Testis (tissue), 3 donors: ENCODE data around the gene FEM1A. TPM values are rescaled to one million over a fixed set of nuclear protein-coding genes. Genes with fewer than 3 reads are reported as not detected.
"Not testable (repeated sequence)": the region's sequence is repeated elsewhere in the genome, so short reads cannot be mapped to it uniquely, and the experiment has no call there.

Experiments
- DNase-seq: peaks from one replicate; pipeline ENCODE4 v3.0.0-alpha.2; 2019
- H3K27ac ChIP-seq, 2 donors: fragments of 200-600 bp; sonication (generic); one replicate each; pipeline ENCODE4 v1.5.1; 2019
- H3K27me3 ChIP-seq: fragments of 200-600 bp; sonication (generic); one replicate; pipeline ENCODE4 v1.5.1; 2019
- H3K36me3 ChIP-seq: fragments of 200-600 bp; sonication (generic); one replicate; pipeline ENCODE4 v1.5.1; 2017; ENCODE audit warnings: low read depth; ENCODE audit errors: missing control alignments
- H3K4me1 ChIP-seq: fragments of 200-600 bp; sonication (generic); one replicate; pipeline ENCODE4 v1.5.1; 2019
- H3K4me3 ChIP-seq, 2 donors: fragments of 200-600 bp; sonication (generic); one replicate each; pipeline ENCODE4 v1.5.1; 2017 to 2019
- H3K9me3 ChIP-seq: fragments of 200-600 bp; sonication (generic); one replicate; pipeline ENCODE4 v1.5.1; 2017
- POLR2A ChIP-seq: fragments of 450-650 bp; IDR thresholded peaks from one replicate; pipeline ENCODE4 v1.6.1; 2017; ENCODE audit warnings: antibody characterized with exemption, mild to moderate bottlenecking, moderate library complexity
- WGBS, 2 donors: methylation state at CpG; one replicate each; pipeline ENCODE4 v1.1.5; 2018; 5-methylcytosine and 5-hydroxymethylcytosine counted together
- intact Hi-C: fragments of 100-400 bp; cut with DNase I; formaldehyde crosslinking; loops from one replicate; pipeline ENCODE4 v1.15.1; 2023; ENCODE audit warnings: low total_unique reads
- polyA plus RNA-seq: library from polyadenylated mRNA; stranded (reverse); fragments of 350-450 nt; fragmentation: Illumina TruSeq; extraction: RNeasy Lipid Tissue Mini Kit (QIAGEN cat#74804); gene quantifications from one replicate; pipeline ENCODE4 v1.2.3, GENCODE V29; 2014; ENCODE audit warnings: low read depth, low replicate concordance; ENCODE audit not compliant: insufficient read depth
- total RNA-seq, 2 donors: library from RNA; depleted of rRNA; stranded (reverse); fragments of >200 nt; gene quantifications; one replicate each; pipeline ENCODE4 v1.2.3, GENCODE V29; 2016
- TF ChIP-seq, protein P1 (sequence below), 3 experiments: fragments of 450-650 bp in 2 of 3; fragments of 200-600 bp in 1 of 3; sonication (generic) in 1 of 3; IDR thresholded peaks; one replicate each; pipeline ENCODE4 v1.5.1; 2016 to 2019; ENCODE audit warnings: antibody characterized with exemption in 3 of 3, mild to moderate bottlenecking in 2 of 3, moderate library complexity in 1 of 3

FEM1A gene
- total and polyA plus RNA-seq, 3 donors from 2014 or later, result 7.5 to 15.8 (median 14.3) TPM

DNA sequence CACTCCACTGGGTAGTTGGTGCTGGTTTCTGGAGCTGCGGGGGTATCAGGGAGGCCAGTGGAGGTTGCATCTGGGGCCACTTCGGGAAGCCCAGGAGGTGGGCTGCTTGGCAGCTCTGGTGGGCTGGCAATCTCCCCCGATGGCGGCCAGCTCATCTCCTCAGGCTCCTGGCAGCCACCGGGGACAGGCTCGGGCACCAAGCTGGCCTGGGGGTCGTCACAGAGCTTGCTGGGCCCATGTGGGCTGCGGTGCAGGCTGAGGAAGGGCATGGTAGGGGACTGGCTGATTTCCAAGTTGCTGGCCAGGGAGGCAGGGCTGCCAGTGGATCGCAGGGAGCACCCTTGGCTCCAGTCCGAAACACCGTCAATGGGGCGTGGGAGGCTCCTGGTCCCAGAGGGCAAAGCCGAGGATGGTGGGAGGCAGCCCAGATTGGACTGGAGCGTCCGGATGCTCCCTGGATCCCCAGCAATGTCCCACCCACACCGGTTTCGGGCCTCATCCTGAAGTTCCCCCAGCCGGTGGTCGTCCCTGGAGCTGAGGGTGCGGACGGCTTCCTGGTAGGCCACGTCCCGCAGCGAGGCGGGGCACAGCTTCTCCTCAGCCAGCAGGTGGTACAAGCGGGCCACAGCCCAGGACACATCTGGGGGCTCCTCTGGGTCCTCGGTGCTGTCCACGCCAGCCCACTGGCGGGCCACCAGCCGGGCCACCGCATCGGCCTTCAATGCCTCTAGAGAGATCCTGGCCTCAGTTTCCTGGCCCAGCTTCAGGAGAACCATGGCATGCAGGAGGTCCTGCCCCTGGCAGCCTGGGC, 26.1 kb downstream of the FEM1A start:
- 85 to 86% methylated on average over 7 to 32 of the region's 32 CpGs for WGBS, 2 donors
- H3K9me3 ChIP-seq, result no peaks in the 10 kb centered on the region
- TF ChIP-seq, protein P1, sequence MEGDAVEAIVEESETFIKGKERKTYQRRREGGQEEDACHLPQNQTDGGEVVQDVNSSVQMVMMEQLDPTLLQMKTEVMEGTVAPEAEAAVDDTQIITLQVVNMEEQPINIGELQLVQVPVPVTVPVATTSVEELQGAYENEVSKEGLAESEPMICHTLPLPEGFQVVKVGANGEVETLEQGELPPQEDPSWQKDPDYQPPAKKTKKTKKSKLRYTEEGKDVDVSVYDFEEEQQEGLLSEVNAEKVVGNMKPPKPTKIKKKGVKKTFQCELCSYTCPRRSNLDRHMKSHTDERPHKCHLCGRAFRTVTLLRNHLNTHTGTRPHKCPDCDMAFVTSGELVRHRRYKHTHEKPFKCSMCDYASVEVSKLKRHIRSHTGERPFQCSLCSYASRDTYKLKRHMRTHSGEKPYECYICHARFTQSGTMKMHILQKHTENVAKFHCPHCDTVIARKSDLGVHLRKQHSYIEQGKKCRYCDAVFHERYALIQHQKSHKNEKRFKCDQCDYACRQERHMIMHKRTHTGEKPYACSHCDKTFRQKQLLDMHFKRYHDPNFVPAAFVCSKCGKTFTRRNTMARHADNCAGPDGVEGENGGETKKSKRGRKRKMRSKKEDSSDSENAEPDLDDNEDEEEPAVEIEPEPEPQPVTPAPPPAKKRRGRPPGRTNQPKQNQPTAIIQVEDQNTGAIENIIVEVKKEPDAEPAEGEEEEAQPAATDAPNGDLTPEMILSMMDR (IDR thresholded peaks at IDR 0.05), result no peak
- TF ChIP-seq POLR2A, result no peak
- DNase-seq, result peak; percentile 61
- no peaks in the 10 kb centered on the region for H3K36me3 ChIP-seq
- H3K4me1 ChIP-seq, result no peaks in the 10 kb centered on the region
- no peak overlapping the region for H3K27ac ChIP-seq
- H3K4me3 ChIP-seq, result no peak overlapping the region
- no peaks in the 10 kb centered on the region for H3K27me3 ChIP-seq
- intact Hi-C loops, result no loop called here

DNA sequence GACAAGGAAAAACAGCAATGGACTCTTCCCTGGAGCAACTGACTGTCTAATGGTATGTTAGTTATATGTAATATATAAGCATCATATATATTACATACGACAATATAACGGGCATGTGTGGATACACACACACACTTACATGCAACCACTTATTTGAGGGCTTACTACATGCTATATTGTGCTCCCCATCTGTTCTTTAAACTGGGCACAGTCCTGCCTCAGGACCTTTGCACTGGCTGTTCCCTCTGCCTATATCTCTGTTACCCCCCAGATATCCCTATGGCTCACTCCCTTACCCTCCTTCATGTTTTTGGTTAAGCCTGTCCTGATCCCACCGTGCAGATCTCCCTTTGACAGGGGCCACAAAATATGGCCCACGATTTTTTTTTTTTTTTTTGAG, 29.7 kb downstream of the FEM1A start:
- DNase-seq, result no peak
- H3K4me1 ChIP-seq, result no peaks in the 10 kb centered on the region
- no peaks in the 10 kb centered on the region for H3K9me3 ChIP-seq
- intact Hi-C loops, result no loop called here
- no peak for TF ChIP-seq POLR2A
- TF ChIP-seq, protein P1 (IDR thresholded peaks at IDR 0.05), result no peak
- H3K27me3 ChIP-seq, result no peaks in the 10 kb centered on the region
- 91 to 94% methylated on average over 4 of the region's 4 CpGs for WGBS, 2 donors
- no peaks in the 10 kb centered on the region for H3K36me3 ChIP-seq
- no peak overlapping the region for H3K27ac ChIP-seq
- no peak overlapping the region for H3K4me3 ChIP-seq

DNA sequence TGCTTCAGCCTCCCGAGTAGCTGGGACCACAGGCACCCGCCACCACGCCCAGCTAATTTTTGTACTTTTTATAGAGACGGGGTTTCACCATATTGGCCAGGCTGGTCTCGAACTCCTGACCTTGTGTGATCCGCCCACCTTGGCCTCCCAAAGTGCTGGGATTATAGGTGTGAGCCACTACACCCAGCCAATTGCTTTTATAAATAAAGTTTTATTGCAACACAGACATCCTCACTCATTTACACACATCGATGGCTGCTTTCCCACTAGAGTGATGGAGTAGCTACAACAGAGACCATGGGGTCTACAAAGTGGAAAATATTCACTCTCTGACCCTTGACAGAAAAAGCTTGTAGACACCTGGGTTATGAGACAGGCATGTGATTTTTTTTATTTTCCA, 30.8 kb downstream of the FEM1A start:
- H3K27ac ChIP-seq, H3K4me1 ChIP-seq, intact Hi-C loops, H3K9me3 ChIP-seq, H3K27me3 ChIP-seq, H3K4me3 ChIP-seq, DNase-seq, H3K36me3 ChIP-seq: not testable (repeated sequence)
- WGBS, 2 donors, result 98 to 99% methylated on average over 7 of the region's 7 CpGs

GRCh38 chr19:4823577-4823976, 32.0 kb downstream of the FEM1A start:
- 82 to 85% methylated on average over 6 of the region's 6 CpGs for WGBS, 2 donors

DNA sequence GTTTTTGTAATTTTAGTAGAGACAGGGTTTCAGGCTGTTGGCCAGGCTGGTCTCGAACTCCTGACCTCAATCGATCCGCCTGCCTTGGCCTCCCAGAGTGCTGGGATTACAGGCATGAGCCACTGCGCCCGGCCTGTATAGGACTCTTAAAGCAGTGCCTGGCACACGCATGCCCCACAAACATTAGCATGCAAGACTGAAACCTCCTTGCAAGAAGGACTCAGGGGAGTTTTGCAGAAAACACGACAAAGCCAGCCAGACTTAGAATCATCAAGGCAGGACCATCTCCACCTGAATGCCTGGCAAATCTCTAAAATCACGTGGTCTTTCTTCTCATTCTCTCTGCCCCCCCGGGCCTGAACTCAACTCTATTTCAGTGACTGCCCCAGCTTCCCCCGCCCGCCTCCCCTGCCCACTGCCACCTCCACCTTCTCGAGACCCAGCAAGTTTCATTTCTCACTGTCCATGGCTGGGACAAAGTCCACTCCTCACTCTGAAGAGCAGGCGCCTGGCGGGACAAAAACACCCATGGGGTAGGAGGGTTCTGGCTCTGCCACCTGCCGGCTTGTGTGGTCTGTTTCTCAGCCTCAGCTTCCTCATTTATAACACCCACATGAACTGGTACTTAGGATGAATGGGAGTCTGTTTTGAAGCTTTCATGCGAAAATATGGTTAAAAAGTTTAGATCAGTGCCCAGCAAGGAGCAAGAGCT, 37.6 kb downstream of the FEM1A start:
- intact Hi-C loops, result no loop called here
- DNase-seq, result no peak
- no peaks in the 10 kb centered on the region for H3K9me3 ChIP-seq
- H3K36me3 ChIP-seq, result no peaks in the 10 kb centered on the region
- no peaks in the 10 kb centered on the region for H3K27me3 ChIP-seq
- no peak overlapping the region for H3K27ac ChIP-seq
- 77 to 82% methylated on average over 15 to 16 of the region's 16 CpGs for WGBS, 2 donors
- H3K4me1 ChIP-seq, result peaks cover 8% of the 10 kb centered on the region
- TF ChIP-seq, protein P1 (IDR thresholded peaks at IDR 0.05), result no peak
- TF ChIP-seq POLR2A, result no peak
- no peak overlapping the region for H3K4me3 ChIP-seq

More at GRCh38 chr19:4823577-4823976, 32.0 kb downstream of the FEM1A start:
- intact Hi-C loops, result no loop called here
- no peak overlapping the region for H3K27ac ChIP-seq
- H3K4me3 ChIP-seq, result no peak overlapping the region
- H3K4me1 ChIP-seq, result no peaks in the 10 kb centered on the region
- no peaks in the 10 kb centered on the region for H3K36me3 ChIP-seq
- H3K27me3 ChIP-seq, result no peaks in the 10 kb centered on the region
- no peaks in the 10 kb centered on the region for H3K9me3 ChIP-seq
- DNase-seq, result no peak
- TF ChIP-seq, protein P1 (IDR thresholded peaks at IDR 0.05), result no peak
- no peak for TF ChIP-seq POLR2A
